ENCODE data around the gene CLCN1. TPM values are rescaled to one million over a fixed set of nuclear protein-coding genes. Genes with fewer than 3 reads are reported as not detected.

Gene CLCN1
- total RNA-seq, 2 donors from 2014 or later, result not detected

GRCh38 chr7:143334244-143334643 is 18.3 kb downstream of the CLCN1 start:
- Histone ChIP-seq H3K27me3 (no peaks in the 10 kb centered on the region), H3K36me3 (no peaks in the 10 kb centered on the region), H3K9me3 (no peaks in the 10 kb centered on the region), H3K4me3 (no peak overlapping the region), H3K27ac (no peak overlapping the region), H3K4me1 (no peaks in the 10 kb centered on the region)
- no peak for DNase-seq (ENCODE audit: low spot score)
- no peak for TF ChIP-seq CTCF (IDR thresholded peaks at IDR 0.05)

GRCh38 chr7:143337216-143337615 is 21.3 kb downstream of the CLCN1 start:
- Histone ChIP-seq H3K9me3 (no peaks in the 10 kb centered on the region), H3K4me1 (no peaks in the 10 kb centered on the region), H3K27me3 (no peaks in the 10 kb centered on the region), H3K27ac (no peak overlapping the region), H3K36me3 (no peaks in the 10 kb centered on the region), H3K4me3 (no peak overlapping the region)
- TF ChIP-seq CTCF (IDR thresholded peaks at IDR 0.05), result no peak
- DNase-seq (ENCODE audit: low spot score), result no peak

GRCh38 chr7:143341842-143342241 is 25.9 kb downstream of the CLCN1 start:
- Histone ChIP-seq H3K27ac (no peak overlapping the region), H3K36me3 (no peaks in the 10 kb centered on the region), H3K9me3 (no peaks in the 10 kb centered on the region), H3K27me3 (no peaks in the 10 kb centered on the region), H3K4me3 (no peak overlapping the region), H3K4me1 (peaks cover 0 to 4% of the 10 kb centered on the region in 2 donors)
- DNase-seq (ENCODE audit: low spot score), result no peak
- TF ChIP-seq CTCF (IDR thresholded peaks at IDR 0.05), result no peak

- H3K27me3 ChIP-seq, result no peaks in the 10 kb centered on the region
- H3K4me1 ChIP-seq, result peaks cover 0 to 4% of the 10 kb centered on the region in 2 donors
- H3K36me3 ChIP-seq, result no peaks in the 10 kb centered on the region
- H3K27ac ChIP-seq, result no peak overlapping the region
- DNase-seq (ENCODE audit: low spot score), result no peak
- no peak overlapping the region for H3K4me3 ChIP-seq
- TF ChIP-seq CTCF (IDR thresholded peaks at IDR 0.05), result no peak
- no peaks in the 10 kb centered on the region for H3K9me3 ChIP-seq
Observed at GRCh38 chr7:143343596-143343995, 27.7 kb downstream of the CLCN1 start.

GRCh38 chr7:143345428-143345900 is 29.6 kb downstream of the CLCN1 start:
- DNase-seq (ENCODE audit: low spot score), result no peak
- TF ChIP-seq CTCF (IDR thresholded peaks at IDR 0.05), result peak in 1 of 2 donors; percentile 62
- H3K27me3 ChIP-seq, result no peaks in the 10 kb centered on the region
- H3K4me1 ChIP-seq, result peaks cover 0 to 4% of the 10 kb centered on the region in 2 donors
- no peak overlapping the region for H3K27ac ChIP-seq
- H3K4me3 ChIP-seq, result peak overlapping the region in 1 of 2 donors; percentile 17
- H3K9me3 ChIP-seq, result no peaks in the 10 kb centered on the region
- H3K36me3 ChIP-seq, result no peaks in the 10 kb centered on the region

- H3K27ac ChIP-seq, result no peak overlapping the region
- no peaks in the 10 kb centered on the region for H3K27me3 ChIP-seq
- peaks cover 0 to 4% of the 10 kb centered on the region in 2 donors for H3K4me1 ChIP-seq
- H3K9me3 ChIP-seq, result no peaks in the 10 kb centered on the region
- no peaks in the 10 kb centered on the region for H3K36me3 ChIP-seq
- H3K4me3 ChIP-seq, result no peak overlapping the region
- TF ChIP-seq CTCF (IDR thresholded peaks at IDR 0.05), result no peak
- DNase-seq (ENCODE audit: low spot score), result no peak
Observed at GRCh38 chr7:143346018-143346417, 30.1 kb downstream of the CLCN1 start.
